GM18498 (cell line): ENCODE measurements around the gene VAC14.

ENCODE experiments used
- ATAC-seq: cut with Tn5 transposase; IDR thresholded peaks from one replicate; pipeline ENCODE4 v1.9.1; 2021; ENCODE audit warnings: mild to moderate bottlenecking, moderate library complexity; ENCODE audit not compliant: unreplicated experiment

Gene VAC14

GRCh38 chr16:70725912-70726828 lies 74.8 kb downstream of the VAC14 start:
- ATAC-seq: no peak

- ATAC-seq: no peak
Observed at GRCh38 chr16:70725024-70725911, 75.7 kb downstream of the VAC14 start.

- no peak for ATAC-seq
Observed at GRCh38 chr16:70724146-70725023, 76.6 kb downstream of the VAC14 start.

GRCh38 chr16:70723740-70724145 lies 77.2 kb downstream of the VAC14 start:
- no peak for ATAC-seq

- no peak for ATAC-seq
Observed at GRCh38 chr16:70721202-70721963, 79.6 kb downstream of the VAC14 start.

- no peak for ATAC-seq
Observed at GRCh38 chr16:70720425-70721201, 80.3 kb downstream of the VAC14 start.

GRCh38 chr16:70717065-70717464 lies 83.9 kb downstream of the VAC14 start:
- ATAC-seq: no peak

- no peak for ATAC-seq
Observed at GRCh38 chr16:70715860-70716357, 85.0 kb downstream of the VAC14 start.

- no peak for ATAC-seq
Observed at GRCh38 chr16:70715055-70715858, 85.7 kb downstream of the VAC14 start.

- no peak for ATAC-seq
Observed at GRCh38 chr16:70714581-70715054, 86.3 kb downstream of the VAC14 start.

GRCh38 chr16:70713824-70714223 lies 87.1 kb downstream of the VAC14 start:
- ATAC-seq: no peak

- ATAC-seq: no peak
Observed at GRCh38 chr16:70713342-70713741, 87.6 kb downstream of the VAC14 start.

- ATAC-seq: no peak
Observed at GRCh38 chr16:70712942-70713341, 88.0 kb downstream of the VAC14 start.

- no peak for ATAC-seq
Observed at GRCh38 chr16:70712359-70712758, 88.6 kb downstream of the VAC14 start.

GRCh38 chr16:70711211-70712031 lies 89.5 kb downstream of the VAC14 start:
- no peak for ATAC-seq

GRCh38 chr16:70710422-70711210 lies 90.3 kb downstream of the VAC14 start:
- no peak for ATAC-seq
